Activated effector memory CD4-positive, alpha-beta T cell treated with anti-CD3 and anti-CD28 coated beads, Interleukin-2, amount 50 U/mL, for 16 hours (primary cell): ENCODE measurements around the gene ZIC2.
A peak's percentile ranks its signal among the peaks of the same experiment; 100 is the strongest.

ENCODE experiments used
- DNase-seq: peaks from one replicate; pipeline ENCODE4 v3.0.0-alpha.2; 2020

The ZIC2 gene

GRCh38 chr13:99959540-99960230, 21.9 kb upstream of the ZIC2 start:
- peak; percentile 64 for DNase-seq

DNA sequence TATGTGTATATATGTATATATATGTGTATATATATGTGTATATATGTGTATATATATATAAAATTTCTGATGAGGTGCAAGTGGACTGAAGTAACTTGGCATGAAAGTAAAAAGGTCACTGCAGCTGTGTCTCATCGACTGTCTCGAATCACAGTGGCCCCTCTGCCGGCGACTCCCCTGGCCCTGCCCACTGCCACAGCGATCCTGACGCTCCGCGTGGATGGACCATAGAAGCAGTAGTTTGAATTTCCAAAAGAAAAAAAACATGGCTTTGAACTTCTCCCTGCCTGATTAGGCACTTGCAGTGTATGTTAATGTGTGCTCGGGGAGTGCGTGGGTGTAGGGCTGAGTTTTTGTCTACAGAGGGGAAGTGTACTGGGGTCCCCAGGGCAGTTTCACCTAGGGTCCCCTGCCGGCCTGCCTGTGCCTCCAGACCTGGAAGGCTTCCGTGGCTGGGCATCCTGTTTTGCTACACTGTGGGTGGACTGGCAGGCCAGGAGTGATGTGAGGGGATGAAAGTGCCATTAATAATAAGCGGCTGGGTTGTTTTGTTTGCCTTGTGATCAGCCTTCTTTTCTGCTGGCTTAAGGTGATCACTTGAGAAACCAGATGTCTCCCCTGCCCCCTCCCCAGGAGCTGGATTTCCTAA, 20.8 kb upstream of the ZIC2 start:
- DNase-seq, result peak; percentile 62

DNA sequence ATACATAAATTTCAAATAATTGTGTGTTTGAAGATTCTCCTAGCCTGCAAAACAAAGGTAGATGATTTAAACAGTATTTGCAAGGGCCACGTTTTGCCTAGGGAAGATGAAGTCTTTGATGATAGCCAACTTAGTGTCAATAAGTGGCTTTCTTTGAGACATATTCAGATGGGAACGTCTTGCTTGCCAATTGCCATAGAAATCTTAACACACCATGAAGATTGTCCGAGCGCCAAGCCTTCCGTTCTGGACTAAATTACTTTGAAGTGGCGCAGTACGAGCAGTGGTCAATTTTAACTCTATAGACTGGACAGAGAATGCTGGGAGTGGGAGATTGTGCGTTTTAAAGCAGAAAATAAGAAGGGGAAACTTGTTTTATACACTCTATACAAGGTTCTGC, 19.9 kb upstream of the ZIC2 start:
- no peak for DNase-seq

- no peak for DNase-seq
Measured at GRCh38 chr13:99962242-99962641, 19.3 kb upstream of the ZIC2 start.

DNA sequence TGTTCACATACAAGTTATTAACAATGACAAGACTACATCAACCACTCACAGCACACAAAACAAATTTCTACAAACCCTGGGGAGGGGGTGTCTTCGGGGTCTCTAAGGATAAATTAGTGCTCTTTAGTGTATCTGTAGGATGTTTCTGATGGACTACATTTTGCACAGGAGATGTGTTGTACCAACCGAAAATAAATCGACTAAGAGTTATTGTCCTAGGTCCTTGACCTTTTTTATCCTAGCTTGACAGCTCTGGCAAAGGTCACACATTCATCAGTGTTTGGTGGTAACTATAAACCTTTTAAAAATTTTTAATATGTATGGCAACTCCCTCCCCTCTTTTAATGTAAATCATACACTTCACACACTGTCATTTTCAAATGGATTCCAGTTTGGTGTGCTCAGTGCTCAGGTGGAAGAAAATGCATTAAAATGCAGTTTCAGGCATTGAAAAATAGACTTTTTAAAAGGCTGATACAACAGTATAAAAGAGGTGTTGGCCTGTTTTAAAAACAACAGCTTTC, 17.7 kb upstream of the ZIC2 start:
- no peak for DNase-seq

DNA sequence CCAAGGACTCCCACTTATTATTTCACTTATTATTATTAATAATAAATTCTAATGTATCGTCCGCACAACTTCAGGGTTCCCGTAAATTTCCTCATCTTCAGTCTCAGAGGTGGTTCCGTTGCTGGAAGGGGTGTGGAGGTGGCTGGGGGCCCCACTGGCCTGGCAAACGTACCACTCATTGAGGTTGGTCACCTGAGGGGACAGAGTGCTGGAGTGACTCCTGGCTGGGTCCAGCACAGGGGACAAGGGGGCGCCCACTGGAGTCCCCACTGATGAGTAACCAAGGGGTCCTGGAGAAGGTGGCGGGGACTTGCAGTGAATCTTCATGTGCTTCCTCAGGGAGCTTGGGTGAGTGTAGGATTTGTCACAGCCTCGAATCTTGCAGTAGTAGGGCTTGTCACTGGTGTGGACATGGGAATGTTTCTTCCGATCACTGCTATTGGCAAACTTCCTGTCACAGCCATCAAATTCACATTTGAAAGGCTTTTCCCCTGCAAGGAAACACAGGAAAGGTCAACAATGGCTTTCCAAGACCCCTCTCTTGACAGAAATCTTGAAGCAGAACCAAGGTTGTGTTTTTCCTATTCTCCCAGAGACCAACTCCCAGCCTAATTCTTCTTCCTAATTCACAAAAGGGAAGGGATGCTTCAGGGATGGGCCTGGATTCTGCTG, 16.1 kb upstream of the ZIC2 start:
- peak; percentile 50 for DNase-seq

DNA sequence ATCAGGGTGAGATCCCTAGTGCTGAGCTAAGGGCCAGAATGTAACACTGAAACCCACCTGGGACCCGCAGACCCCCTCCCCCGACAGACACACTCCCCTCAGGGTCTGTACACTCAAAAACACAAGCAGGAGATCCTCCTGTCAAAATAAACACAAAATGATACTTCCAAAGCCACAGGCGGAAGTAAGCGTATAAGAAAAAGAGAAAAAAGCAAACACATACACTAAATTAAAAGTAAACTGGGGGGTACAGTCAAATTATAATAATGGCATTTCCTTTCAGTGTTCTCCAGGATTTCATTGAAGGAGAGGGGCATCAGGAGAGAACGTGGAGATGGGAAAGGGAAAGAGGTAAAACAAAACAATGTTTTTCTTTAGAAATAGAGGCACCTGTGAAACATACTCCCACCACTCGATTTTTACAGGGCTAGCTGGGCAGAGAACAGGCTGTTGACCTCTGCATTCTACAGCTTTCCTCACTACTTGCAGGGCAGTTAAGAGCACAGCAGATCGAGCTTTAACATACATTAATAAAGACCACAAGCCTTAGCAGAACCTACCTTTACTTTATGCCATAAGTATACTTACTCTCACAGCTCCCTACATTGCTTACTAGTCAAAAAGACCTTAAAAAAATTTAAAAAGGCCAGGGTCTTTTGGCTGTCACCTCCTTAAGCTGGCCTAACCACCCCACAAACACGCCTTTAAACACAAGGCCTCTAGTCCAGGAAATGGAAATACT, 15.3 kb upstream of the ZIC2 start:
- peak; percentile 13 for DNase-seq

DNA sequence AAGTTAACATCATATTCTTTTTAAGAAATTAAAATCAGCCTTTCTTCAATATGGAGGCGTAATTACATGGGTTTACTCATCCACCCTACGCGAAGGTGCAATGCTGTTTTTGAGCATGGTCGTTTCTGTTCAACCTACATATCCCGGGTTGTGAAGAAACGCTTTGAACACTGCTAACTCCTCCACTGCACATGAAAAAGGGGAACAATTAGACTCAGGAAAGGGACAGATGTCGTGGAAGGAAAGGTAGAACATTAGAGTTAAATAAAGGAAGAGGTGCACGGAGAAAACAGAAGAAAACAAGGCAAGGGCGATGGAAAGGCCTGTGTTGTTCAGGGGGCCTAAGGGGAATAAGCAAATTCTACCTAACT, 14.1 kb upstream of the ZIC2 start:
- DNase-seq, result no peak

DNA sequence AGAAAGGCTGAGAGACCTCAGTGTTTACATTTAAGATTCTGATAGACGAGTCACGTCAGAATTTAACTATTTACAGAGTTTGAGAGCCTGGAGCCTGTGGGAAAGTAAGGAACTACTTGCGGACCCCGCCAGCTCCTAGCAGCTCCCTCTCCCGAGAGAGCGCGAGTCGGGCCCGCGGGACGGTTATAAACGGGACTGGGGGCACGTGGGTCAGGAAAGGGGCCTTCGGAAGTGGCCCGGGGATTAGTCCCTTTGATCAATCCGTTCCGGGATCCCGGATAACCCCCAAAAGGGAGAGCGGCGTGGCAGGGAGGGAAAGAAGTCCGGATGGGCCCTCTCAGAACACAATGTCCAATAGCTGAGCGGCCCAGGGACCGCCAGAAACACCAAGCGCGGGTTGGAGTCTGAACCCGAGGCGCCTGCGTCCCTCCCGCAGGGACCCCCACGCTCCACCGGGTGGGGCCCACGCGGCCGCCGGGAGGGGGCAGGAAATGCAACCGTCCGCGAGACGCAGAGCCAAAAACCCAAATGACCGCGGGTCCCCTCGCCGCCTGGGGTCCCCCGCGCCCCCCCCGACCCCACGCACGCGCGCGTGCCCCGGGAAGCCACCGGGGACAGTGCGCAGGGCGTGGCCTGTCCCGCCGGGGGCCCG, 13.6 kb upstream of the ZIC2 start:
- peak; percentile 57 for DNase-seq

- peak; percentile 63 for DNase-seq
Measured at GRCh38 chr13:99968521-99969452, 12.8 kb upstream of the ZIC2 start.

DNA sequence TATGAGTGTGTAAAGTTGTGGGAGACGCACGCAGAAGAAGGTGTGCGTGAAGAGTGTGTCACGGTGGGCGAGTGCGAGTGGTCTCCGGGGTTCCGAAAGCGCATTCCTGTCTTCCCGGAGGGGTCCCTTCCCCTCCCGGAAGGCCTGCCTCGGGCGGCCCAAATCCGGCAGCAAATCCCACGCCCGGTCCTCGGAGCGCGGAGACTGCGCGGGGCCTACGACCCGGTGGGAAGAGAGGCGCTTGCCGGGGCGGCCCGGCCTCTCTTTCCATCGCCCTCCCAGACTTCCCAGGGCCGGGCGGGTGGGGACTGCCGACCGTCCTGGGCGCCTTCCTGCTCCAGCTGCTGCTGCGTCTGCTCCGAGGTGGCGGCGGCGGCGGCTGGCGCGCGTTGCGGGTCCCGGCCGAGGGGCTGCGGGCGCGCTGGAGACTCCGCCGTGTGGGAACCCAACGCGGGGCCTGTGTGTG, 12.1 kb upstream of the ZIC2 start:
- DNase-seq, result peak; percentile 62

GRCh38 chr13:99969919-99970650, 11.5 kb upstream of the ZIC2 start:
- peak; percentile 79 for DNase-seq

DNA sequence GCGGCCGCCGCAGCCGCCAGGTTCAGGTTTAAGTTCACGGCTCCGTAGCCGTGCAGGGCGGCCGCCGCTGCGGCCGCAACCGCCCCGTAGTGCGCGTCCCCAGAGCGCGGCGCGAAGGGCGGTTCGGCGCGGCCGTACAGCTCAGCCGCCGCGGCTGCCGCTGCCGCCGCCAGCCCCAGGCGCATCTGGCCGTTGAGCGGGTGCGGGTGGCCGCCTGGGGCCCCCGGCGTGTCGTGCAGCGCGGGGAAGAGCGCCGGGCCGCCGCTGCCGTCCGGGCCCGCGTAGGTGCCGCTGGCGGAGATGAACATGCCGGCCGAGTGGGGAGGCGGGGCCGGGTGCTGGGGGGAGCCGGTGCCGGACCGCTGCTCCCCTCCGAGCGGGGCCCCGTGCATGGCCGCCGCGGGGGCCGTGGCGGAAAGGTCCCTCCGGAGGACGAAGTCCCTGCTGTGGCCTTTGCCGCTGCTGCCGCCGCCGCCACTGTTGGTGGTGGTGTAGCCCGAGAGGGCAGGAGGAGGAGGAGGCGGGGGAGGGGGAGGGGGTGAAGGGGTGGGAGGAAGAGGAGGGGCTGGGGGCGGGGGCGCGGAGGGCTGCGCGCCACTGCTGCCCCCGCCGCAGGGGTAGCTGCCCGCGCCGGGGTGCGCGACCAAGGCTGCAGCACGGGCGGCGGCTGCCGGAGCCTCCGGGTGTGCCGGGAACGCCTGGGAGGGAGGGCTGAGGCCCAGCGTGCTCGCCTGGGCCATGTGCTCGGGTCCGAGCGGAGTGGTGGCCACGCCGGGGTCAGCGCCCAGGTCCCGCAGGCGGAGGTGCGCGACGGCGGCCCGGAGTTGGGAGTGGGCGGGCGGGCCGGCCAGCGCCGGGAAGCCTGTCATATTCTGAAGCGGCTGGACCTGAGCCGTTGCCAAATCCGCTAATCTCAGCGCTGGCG, 10.7 kb upstream of the ZIC2 start:
- peak; percentile 62 for DNase-seq

DNA sequence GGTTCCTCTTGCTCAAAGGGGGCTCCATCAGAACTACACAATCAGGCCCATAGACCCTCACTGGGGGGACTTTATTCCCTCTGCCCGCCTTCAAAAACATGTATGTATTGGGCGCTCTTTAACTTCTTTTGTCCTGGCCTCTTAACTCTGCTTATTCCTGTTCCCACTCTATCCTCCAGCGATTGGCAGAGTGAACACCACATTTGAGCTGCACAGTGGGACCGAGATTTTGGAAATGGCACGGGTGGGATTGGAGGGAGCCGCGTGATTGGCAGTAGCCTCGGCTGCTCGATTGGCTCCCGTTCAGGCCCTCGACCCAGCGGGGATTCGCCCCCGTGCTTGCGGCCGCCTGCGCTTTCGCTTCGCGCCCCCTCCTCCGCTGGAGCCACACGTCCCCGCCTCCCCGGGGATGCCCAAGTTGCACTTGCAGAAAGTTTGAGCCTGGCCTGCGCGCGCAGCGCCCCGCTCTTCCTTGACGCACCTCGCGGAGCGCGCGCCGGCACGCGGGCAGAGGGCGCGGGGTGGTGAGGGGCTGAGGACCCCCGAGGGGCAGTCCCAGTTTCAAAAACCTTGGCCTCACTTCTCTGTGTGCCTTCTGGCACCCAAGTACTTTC, 9.9 kb upstream of the ZIC2 start, which contains the start of gene ZIC5:
Gene ZIC5 (minus strand): TSS at position 192 of the 614 bp plus-strand sequence. CDS start 164 bp downstream, at position 28.
- DNase-seq, result peak; percentile 53

- DNase-seq, result peak; percentile 57
Measured at GRCh38 chr13:99972190-99972731, 9.3 kb upstream of the ZIC2 start.

GRCh38 chr13:99973163-99973807, 8.3 kb upstream of the ZIC2 start:
- DNase-seq, result no peak

DNA sequence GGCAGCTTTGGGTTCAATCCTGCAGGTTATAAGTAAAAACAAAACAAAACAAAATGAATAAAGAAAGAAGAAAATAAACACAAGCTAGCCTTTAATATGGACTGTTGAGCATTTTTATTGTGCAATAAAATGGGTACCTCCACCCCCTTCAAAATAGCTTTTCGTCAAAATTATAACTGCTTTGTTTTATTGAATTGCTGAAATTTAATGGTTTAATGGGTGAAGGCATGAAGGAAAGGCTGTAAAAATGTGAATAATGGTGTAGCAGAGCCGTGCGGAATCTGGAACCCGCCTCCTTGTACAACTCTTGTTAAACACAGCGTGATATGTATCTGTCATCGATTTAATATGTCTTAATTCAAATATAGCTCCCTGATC, 7.8 kb upstream of the ZIC2 start:
- DNase-seq, result no peak

- DNase-seq, result no peak
Measured at GRCh38 chr13:99974296-99974938, 7.2 kb upstream of the ZIC2 start.
